HG02970 (cell line): Measurements from ENCODE around the gene C1orf198.

ENCODE experiments used
- ATAC-seq: cut with Tn5 transposase; IDR thresholded peaks from one replicate; pipeline ENCODE4 v1.9.1; 2021; ENCODE audit warnings: mild to moderate bottlenecking, moderate library complexity, moderate number of reproducible peaks; ENCODE audit not compliant: unreplicated experiment, low FRiP score

The C1orf198 gene

DNA sequence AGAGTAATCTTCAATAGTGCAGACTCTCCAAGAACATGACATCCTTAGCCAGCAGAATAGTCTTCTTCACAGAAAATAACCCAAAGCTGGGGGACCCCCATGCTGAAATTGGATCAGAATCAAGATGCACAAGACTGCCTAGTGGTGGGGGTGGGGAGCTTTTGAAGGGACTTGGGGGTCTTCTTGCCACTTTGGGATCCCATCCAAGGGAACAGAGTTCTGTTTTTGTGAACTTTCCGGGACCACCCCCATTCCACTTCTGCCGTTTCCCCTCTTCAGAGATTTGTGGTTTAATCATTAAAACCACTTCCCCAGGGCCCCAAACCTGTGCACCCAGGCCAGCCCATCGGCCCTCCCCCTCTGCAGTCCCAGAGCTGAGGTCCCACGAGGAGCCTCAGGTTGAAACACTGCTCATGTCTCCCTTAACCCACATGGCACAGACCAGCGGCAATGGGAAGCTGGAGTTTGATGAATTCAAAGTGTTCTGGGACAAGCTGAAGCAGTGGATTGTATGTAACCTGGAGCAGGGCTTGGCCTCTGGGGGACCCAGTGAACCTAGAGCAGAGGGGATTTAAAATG lies 76.2 kb downstream of the C1orf198 start:
- no peak for ATAC-seq

GRCh38 chr1:230790026-230790425 lies 78.3 kb downstream of the C1orf198 start:
- no peak for ATAC-seq

DNA sequence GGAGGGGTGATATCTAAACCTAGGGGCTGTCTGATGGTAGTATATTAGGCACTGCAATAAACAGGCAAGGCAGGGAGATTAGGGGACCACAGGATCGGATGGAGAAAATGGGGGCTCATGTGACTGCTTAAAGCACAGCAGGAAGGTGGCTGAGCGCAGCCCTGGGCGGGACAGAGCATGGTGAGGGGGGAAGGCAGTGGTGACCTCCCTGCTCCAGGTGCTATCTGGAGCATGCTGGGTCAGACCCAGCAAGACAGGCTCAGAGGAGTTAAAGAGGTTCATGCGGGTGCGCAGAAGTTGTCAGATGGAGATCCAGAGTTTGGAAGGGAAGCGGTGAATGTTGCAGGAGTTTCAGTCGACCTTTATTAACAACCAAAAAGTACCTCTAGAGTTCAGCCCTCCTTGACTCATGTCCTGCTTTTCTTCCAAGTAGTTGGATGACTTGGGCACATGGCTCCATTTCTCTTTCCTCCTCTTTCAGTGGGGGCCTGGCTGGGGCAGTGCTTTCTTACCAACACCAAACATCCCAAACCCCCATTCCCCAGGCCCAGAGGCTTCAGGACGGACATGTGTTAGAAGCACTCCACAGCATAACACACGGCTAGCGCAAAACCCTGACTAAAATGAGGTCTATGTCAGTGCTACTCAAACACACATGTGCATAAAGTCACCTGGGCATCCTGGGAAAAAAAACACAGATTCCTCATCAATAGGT lies 79.6 kb downstream of the C1orf198 start:
- ATAC-seq = no peak

GRCh38 chr1:230787471-230787870 lies 80.8 kb downstream of the C1orf198 start:
- ATAC-seq = no peak
